Stimulated activated CD4-positive, alpha-beta T cell treated with anti-CD3 and anti-CD28 coated beads, Interleukin-1b, Interleukin-23, amount 100 ng/mL, for 24 hours (primary cell): ENCODE results near the gene DAB2IP.

Experiments used
- DNase-seq, 4 experiments: peaks; one replicate each; pipeline ENCODE4 v3.0.0-alpha.2; 2020; ENCODE audit warnings: low read depth in 4 of 4, low spot score in 1 of 4

The DAB2IP gene

GRCh38 chr9:121833061-121833460 lies 181.6 kb downstream of the DAB2IP start:
- no peak for DNase-seq
